ENCODE data around the gene UNCX. TPM values are rescaled to one million over a fixed set of nuclear protein-coding genes. Genes with fewer than 3 reads are reported as not detected.
"Not testable (repeated sequence)": the region's sequence is repeated elsewhere in the genome, so short reads cannot be mapped to it uniquely, and the experiment has no call there.

Gene UNCX
- total and polyA plus RNA-seq, 2 of the 8 experiments (the other 6 are each of a cell fraction or from before 2014, with no cell fraction given) = not detected

- WGBS, 2 experiments (ENCODE audit: extremely low coverage in 1 of 2, insufficient coverage in 1 of 2, insufficient read length in 1 of 2, insufficient replicate concordance in 2 of 2, low coverage in 1 of 2, low lambda C conversion rate in 2 of 2, missing lambda C conversion rate in 1 of 2) = 99% methylated on average over 6 of the region's 6 CpGs; no CpG with 5 or more reads in 1 of the 2 experiments
Measured at GRCh38 chr7:1202914-1203313, 29.8 kb upstream of the UNCX start.

More at GRCh38 chr7:1202914-1203313, 29.8 kb upstream of the UNCX start:
- H2BK12ac ChIP-seq (ENCODE audit: low read depth, low read length); H3K23ac ChIP-seq (ENCODE audit: insufficient read length); H3K79me1 ChIP-seq (ENCODE audit: low read depth, low read length); H3K36me3 ChIP-seq (ENCODE audit: control insufficient read depth in 2 of 4, insufficient read depth in 4 of 4, low read length in 3 of 4); H3K27ac ChIP-seq (ENCODE audit: low read depth, low read length); H3K4me1 ChIP-seq (replicated peaks in 1 of 4; ENCODE audit: control insufficient read depth in 3 of 4, insufficient read depth in 4 of 4, low read length in 3 of 4); H3K14ac ChIP-seq (ENCODE audit: insufficient read length); H2BK120ac ChIP-seq (replicated peaks; ENCODE audit: low read depth, low read length); H3K27me3 ChIP-seq (replicated peaks in 1 of 4; ENCODE audit: control insufficient read depth in 3 of 4, extremely low read depth in 1 of 4, insufficient read depth in 3 of 4, low read length in 3 of 4); H2BK15ac ChIP-seq (ENCODE audit: low read length); H2AFZ ChIP-seq (ENCODE audit: low read length); H3K56ac ChIP-seq (replicated peaks; ENCODE audit: insufficient read length, low read depth, low read length); H3K4me3 ChIP-seq (ENCODE audit: extremely low read depth in 1 of 4, insufficient read depth in 2 of 4, low read depth in 3 of 4, low read length in 4 of 4); H4K8ac ChIP-seq (ENCODE audit: extremely low read depth, insufficient read depth, low read length); FAIRE-seq; H4K20me1 ChIP-seq (replicated peaks in 1 of 2; ENCODE audit: control insufficient read depth in 1 of 2, insufficient read depth in 2 of 2, low read length in 2 of 2); DNase-seq (ENCODE audit: low read depth in 1 of 2, low spot score in 2 of 2); H3K9me3 ChIP-seq (ENCODE audit: insufficient read depth in 2 of 2, low read depth in 1 of 2, low read length in 1 of 2); H3K18ac ChIP-seq (ENCODE audit: extremely low read depth, low read length); H2BK5ac ChIP-seq (ENCODE audit: low read depth, low read length); H3K23me2 ChIP-seq (ENCODE audit: low read depth, low read length); H2BK20ac ChIP-seq (ENCODE audit: low read length); H4K91ac ChIP-seq (replicated peaks; ENCODE audit: insufficient read length, low read length); H3K79me2 ChIP-seq (ENCODE audit: control insufficient read depth in 1 of 2, insufficient read depth in 2 of 2, low read length in 2 of 2); H4K5ac ChIP-seq (ENCODE audit: insufficient read length, low read depth, low read length); POLR2A ChIA-PET (ENCODE audit: partially characterized antibody); H3K4ac ChIP-seq (replicated peaks; ENCODE audit: insufficient read length, low read depth, low read length); H2AK5ac ChIP-seq (ENCODE audit: low read depth, low read length); H3K9ac ChIP-seq (replicated peaks in 1 of 4; ENCODE audit: extremely low read depth in 1 of 4, low read depth in 3 of 4, low read length in 3 of 4); H3K4me2 ChIP-seq (ENCODE audit: insufficient read depth in 1 of 2, low read depth in 2 of 2, low read length in 2 of 2): not testable (repeated sequence)
- CTCF ChIA-PET (ENCODE audit: partially characterized antibody) = interaction anchor here (1.3 to 2.8 kb wide), 2 partner anchors 10 to 16 kb away, joined by 3 to 8 read pairs; no protein-coding TSS in a partner anchor
